ENCODE results near the gene ERO1B. TPM values are rescaled to one million over a fixed set of nuclear protein-coding genes. Genes with fewer than 3 reads are reported as not detected.

The ERO1B gene
- total RNA-seq, 6 donors from 2014 or later: 4.1 to 14.5 (median 6.8) TPM

GRCh38 chr1:236185687-236186086 is 96.1 kb downstream of the ERO1B start:
- no peak for TF ChIP-seq POLR2AphosphoS5 (IDR thresholded peaks at IDR 0.05)
- TF ChIP-seq POLR2A (IDR thresholded peaks at IDR 0.05): no peak
- no peak for TF ChIP-seq EP300 (IDR thresholded peaks at IDR 0.05)
- TF ChIP-seq, protein P1, sequence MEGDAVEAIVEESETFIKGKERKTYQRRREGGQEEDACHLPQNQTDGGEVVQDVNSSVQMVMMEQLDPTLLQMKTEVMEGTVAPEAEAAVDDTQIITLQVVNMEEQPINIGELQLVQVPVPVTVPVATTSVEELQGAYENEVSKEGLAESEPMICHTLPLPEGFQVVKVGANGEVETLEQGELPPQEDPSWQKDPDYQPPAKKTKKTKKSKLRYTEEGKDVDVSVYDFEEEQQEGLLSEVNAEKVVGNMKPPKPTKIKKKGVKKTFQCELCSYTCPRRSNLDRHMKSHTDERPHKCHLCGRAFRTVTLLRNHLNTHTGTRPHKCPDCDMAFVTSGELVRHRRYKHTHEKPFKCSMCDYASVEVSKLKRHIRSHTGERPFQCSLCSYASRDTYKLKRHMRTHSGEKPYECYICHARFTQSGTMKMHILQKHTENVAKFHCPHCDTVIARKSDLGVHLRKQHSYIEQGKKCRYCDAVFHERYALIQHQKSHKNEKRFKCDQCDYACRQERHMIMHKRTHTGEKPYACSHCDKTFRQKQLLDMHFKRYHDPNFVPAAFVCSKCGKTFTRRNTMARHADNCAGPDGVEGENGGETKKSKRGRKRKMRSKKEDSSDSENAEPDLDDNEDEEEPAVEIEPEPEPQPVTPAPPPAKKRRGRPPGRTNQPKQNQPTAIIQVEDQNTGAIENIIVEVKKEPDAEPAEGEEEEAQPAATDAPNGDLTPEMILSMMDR (IDR thresholded peaks at IDR 0.05): no peak
- DNase-seq: no peak

GRCh38 chr1:236181059-236181458 is 100.7 kb downstream of the ERO1B start:
- peaks cover 0 to 11% (median 0%) of the 10 kb centered on the region in 4 donors for H3K36me3 ChIP-seq
- H3K4me3 ChIP-seq: no peak overlapping the region
- H3K27me3 ChIP-seq: no peaks in the 10 kb centered on the region
- no peak overlapping the region for H3K27ac ChIP-seq
- TF ChIP-seq EP300 (IDR thresholded peaks at IDR 0.05) (no peak), POLR2AphosphoS5 (IDR thresholded peaks at IDR 0.05) (no peak), POLR2A (IDR thresholded peaks at IDR 0.05) (no peak)
- TF ChIP-seq, protein P1 (IDR thresholded peaks at IDR 0.05): no peak
- no peak for DNase-seq
- ATAC-seq (ENCODE audit: low FRiP score in 2 of 2): no peak
- WGBS, 2 donors: 94 to 97% methylated on average over 3 of the region's 3 CpGs
- H3K9me3 ChIP-seq: no peaks in the 10 kb centered on the region
- H3K4me1 ChIP-seq: no peaks in the 10 kb centered on the region

More at GRCh38 chr1:236185687-236186086, 96.1 kb downstream of the ERO1B start:
- H3K4me3 ChIP-seq: no peak overlapping the region
- WGBS, 2 donors: 81 to 84% methylated on average over 4 of the region's 4 CpGs
- no peak overlapping the region for H3K27ac ChIP-seq
- no peak for ATAC-seq (ENCODE audit: low FRiP score in 2 of 2)
- H3K4me1 ChIP-seq: no peaks in the 10 kb centered on the region
- H3K9me3 ChIP-seq: no peaks in the 10 kb centered on the region
- H3K27me3 ChIP-seq: no peaks in the 10 kb centered on the region
- H3K36me3 ChIP-seq: peaks cover 0 to 8% (median 0%) of the 10 kb centered on the region in 4 donors

- Histone ChIP-seq H3K27ac (no peak overlapping the region), H3K9me3 (no peaks in the 10 kb centered on the region), H3K4me3 (no peak overlapping the region), H3K36me3 (peaks cover 0 to 11% (median 0%) of the 10 kb centered on the region in 4 donors), H3K4me1 (no peaks in the 10 kb centered on the region), H3K27me3 (no peaks in the 10 kb centered on the region)
- ATAC-seq (ENCODE audit: low FRiP score in 2 of 2): no peak
- no peak for DNase-seq
- WGBS, 2 donors: 94 to 99% methylated on average over 6 of the region's 6 CpGs
- TF ChIP-seq EP300 (IDR thresholded peaks at IDR 0.05): no peak
- TF ChIP-seq POLR2A (IDR thresholded peaks at IDR 0.05): no peak
- TF ChIP-seq, protein P1 (IDR thresholded peaks at IDR 0.05): no peak
- no peak for TF ChIP-seq POLR2AphosphoS5 (IDR thresholded peaks at IDR 0.05)
Measured at GRCh38 chr1:236179634-236180033, 102.1 kb downstream of the ERO1B start.

DNA sequence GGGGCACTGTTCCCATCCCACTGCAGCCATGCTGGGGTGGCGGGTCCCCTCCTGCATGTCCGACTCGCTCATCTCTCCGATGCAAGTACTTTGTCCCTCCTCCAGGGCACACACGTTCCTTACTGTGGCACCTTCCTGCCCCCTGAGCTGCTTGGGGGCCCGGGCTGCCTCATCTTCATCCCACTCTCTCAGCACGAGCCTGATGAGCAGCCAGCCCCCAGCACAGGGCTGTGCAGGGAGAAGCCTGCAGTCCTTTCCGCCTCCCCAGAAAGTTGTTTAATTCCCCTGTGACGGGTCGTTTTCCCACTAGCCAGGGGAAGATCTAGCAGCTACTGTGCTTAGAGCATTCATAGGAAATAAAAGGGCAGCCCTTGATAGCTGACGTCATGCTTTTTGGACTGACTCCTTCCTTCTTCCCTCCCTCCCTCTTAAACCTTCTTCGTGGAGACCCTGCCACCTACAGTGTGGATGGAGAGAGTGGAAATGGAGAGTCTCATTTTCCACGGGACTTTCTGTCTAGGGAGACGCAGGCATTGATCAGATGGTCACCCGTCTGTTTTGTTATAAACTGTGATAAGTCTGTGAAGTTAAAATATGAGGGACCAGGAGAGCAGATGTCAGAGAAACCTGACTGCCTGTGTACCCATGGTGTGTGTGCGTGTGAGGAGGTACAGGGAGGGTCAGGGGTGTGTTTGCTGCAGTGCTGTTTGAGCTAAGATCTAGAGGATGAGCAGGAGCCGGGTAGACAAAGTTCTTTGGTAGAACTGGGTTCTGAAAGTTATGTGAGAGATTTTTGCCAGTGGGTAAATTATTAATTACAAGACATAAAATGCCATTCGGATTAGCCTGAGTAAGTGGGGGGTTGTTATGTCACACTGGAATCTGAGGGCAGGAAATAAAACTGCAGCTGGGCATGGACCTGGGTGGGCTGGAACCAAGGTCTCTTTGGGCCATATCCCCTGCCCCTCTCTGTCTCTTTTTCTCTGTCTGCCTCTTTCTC is 105.1 kb downstream of the ERO1B start:
- WGBS, 2 donors: 68 to 73% methylated on average over 18 of the region's 18 CpGs
- Histone ChIP-seq H3K27ac (no peak overlapping the region), H3K36me3 (peaks cover 0 to 11% (median 0%) of the 10 kb centered on the region in 4 donors), H3K4me1 (no peaks in the 10 kb centered on the region), H3K27me3 (no peaks in the 10 kb centered on the region), H3K9me3 (no peaks in the 10 kb centered on the region), H3K4me3 (no peak overlapping the region)
- DNase-seq: peak in 1 of 2 donors; percentile 29
- ATAC-seq (ENCODE audit: low FRiP score in 2 of 2): peak in 1 of 2 donors; percentile 7
- TF ChIP-seq POLR2A (IDR thresholded peaks at IDR 0.05) (no peak), EP300 (IDR thresholded peaks at IDR 0.05) (no peak), POLR2AphosphoS5 (IDR thresholded peaks at IDR 0.05) (no peak)
- TF ChIP-seq, protein P1 (IDR thresholded peaks at IDR 0.05): no peak

Measured in upper lobe of left lung (tissue), 6 donors.